Measurements from ENCODE around the gene REV1.

REV1 gene

DNA sequence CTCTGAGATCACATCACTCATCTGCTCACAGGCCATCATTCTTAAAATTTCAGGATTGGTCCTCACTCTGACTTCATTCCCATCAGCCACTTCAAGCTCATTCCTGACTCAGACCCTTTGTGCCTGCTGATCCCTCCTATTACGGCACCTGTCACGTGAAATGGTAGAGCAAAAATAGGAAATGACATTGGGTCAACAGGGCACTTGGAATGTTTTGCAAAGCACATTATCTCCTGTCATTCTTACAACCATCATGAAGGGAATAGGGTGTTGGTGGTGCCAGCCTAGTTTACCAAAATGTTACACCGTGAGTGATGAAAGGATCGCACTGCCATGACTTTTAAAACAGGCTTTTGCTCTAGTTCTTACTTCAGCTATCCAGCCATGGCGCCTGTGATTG, 91.5 kb downstream of the REV1 start:
- Histone ChIP-seq H3K4me2 (ENCODE audit: insufficient read depth, low read length) (no peak overlapping the region), H3K27ac (ENCODE audit: low read length) (no peak overlapping the region), H4K20me1 (ENCODE audit: insufficient read depth, low read length) (no peaks in the 10 kb centered on the region), H3K79me2 (ENCODE audit: insufficient read depth, low read length) (no peaks in the 10 kb centered on the region), H3K27me3 (ENCODE audit: insufficient read depth, low read length, poor library complexity) (no peaks in the 10 kb centered on the region), H3K4me1 (ENCODE audit: insufficient read depth, low read length) (no peaks in the 10 kb centered on the region), H3K9ac (ENCODE audit: low read depth, low read length) (no peak overlapping the region), H3K4me3 (ENCODE audit: low read depth in 1 of 2, low read length in 2 of 2) (no peak overlapping the region), H2AFZ (ENCODE audit: low read depth, low read length) (no peak overlapping the region), H3K36me3 (ENCODE audit: insufficient read depth, low read length) (peaks cover 98% of the 10 kb centered on the region), H3K9me3 (ENCODE audit: insufficient read depth, low read length, severe bottlenecking) (no peaks in the 10 kb centered on the region)
- no peak for DNase-seq
- TF ChIP-seq EZH2 (IDR thresholded peaks at IDR 0.05; ENCODE audit: borderline replicate concordance, low read depth, low read length, severe bottlenecking) = no peak
- TF ChIP-seq, protein P1, sequence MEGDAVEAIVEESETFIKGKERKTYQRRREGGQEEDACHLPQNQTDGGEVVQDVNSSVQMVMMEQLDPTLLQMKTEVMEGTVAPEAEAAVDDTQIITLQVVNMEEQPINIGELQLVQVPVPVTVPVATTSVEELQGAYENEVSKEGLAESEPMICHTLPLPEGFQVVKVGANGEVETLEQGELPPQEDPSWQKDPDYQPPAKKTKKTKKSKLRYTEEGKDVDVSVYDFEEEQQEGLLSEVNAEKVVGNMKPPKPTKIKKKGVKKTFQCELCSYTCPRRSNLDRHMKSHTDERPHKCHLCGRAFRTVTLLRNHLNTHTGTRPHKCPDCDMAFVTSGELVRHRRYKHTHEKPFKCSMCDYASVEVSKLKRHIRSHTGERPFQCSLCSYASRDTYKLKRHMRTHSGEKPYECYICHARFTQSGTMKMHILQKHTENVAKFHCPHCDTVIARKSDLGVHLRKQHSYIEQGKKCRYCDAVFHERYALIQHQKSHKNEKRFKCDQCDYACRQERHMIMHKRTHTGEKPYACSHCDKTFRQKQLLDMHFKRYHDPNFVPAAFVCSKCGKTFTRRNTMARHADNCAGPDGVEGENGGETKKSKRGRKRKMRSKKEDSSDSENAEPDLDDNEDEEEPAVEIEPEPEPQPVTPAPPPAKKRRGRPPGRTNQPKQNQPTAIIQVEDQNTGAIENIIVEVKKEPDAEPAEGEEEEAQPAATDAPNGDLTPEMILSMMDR (IDR thresholded peaks at IDR 0.05; ENCODE audit: borderline replicate concordance, extremely low read depth, low read length, poor library complexity, severe bottlenecking) = no peak
- no peak for ATAC-seq (ENCODE audit: insufficient read depth, low read depth)

DNA sequence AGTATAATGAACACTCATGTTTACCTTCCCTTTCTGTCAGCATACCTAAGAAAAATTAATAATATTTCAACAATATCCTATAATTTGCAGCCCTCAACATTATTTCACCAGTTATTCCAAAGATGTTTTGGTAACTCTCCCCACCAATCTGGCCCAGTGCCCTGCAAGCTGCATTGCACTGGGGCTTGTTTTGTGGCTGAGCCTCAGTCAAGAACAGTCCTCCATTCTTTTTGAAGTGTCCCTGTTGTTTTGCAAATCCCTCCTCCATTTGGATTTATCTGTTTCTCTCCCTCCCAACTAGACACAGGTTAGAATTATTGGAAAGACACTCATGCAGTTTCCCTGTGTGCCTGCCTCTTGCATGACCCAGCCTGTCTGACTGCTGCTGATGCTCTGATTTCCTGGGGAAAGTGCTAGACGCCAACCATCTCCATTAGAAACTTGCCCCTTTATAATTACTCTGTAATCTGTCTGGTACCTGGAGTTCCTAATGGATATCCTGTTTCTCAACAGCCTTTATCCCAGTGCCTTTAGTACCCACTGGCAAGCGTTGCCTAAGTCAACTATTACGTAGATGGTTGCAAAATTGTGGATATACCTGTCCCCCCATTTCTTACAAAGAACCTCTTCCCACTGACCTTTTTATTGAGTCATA, 92.4 kb downstream of the REV1 start:
- H3K79me2 ChIP-seq (ENCODE audit: insufficient read depth, low read length) = no peaks in the 10 kb centered on the region
- H3K4me3 ChIP-seq (ENCODE audit: low read depth in 1 of 2, low read length in 2 of 2) = no peak overlapping the region
- H3K4me1 ChIP-seq (ENCODE audit: insufficient read depth, low read length) = no peaks in the 10 kb centered on the region
- H3K9ac ChIP-seq (ENCODE audit: low read depth, low read length) = no peak overlapping the region
- no peaks in the 10 kb centered on the region for H3K27me3 ChIP-seq (ENCODE audit: insufficient read depth, low read length, poor library complexity)
- H3K9me3 ChIP-seq (ENCODE audit: insufficient read depth, low read length, severe bottlenecking) = no peaks in the 10 kb centered on the region
- no peak for DNase-seq
- H3K4me2 ChIP-seq (ENCODE audit: insufficient read depth, low read length) = no peak overlapping the region
- H3K27ac ChIP-seq (ENCODE audit: low read length) = no peak overlapping the region
- ATAC-seq (ENCODE audit: insufficient read depth, low read depth) = no peak
- peaks cover 98% of the 10 kb centered on the region for H3K36me3 ChIP-seq (ENCODE audit: insufficient read depth, low read length)
- H4K20me1 ChIP-seq (ENCODE audit: insufficient read depth, low read length) = no peaks in the 10 kb centered on the region
- H2AFZ ChIP-seq (ENCODE audit: low read depth, low read length) = no peak overlapping the region
- TF ChIP-seq, protein P1 (IDR thresholded peaks at IDR 0.05; ENCODE audit: borderline replicate concordance, extremely low read depth, low read length, poor library complexity, severe bottlenecking) = no peak
- no peak for TF ChIP-seq EZH2 (IDR thresholded peaks at IDR 0.05; ENCODE audit: borderline replicate concordance, low read depth, low read length, severe bottlenecking)

DNA sequence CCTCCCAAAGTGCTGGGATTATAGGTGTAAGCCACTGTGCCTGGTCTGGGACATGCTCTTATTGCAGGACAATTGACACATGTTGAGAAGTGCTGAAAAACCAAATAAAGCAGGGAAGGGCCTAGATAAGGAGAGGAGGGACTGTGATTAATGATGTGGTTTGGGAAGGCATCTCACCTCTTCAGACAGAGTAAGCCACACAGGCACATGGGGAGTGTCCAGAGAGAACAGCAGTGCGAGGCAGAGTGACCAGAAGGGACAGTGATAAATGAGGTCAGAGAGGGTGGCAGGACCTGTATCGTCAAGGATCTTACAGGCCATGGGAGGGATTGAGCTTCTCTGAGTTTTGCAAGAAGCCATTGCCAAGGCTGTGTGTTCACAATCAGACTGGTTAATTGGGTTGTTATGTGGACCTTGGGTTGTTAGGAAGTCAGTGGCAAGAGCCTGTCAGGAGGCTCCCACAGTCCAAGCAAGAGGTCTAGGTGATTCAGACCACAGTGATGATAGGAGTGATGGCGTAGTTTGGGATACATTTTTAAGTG, 94.2 kb downstream of the REV1 start:
- no peak overlapping the region for H3K4me3 ChIP-seq (ENCODE audit: low read depth in 1 of 2, low read length in 2 of 2)
- TF ChIP-seq, protein P1 (IDR thresholded peaks at IDR 0.05; ENCODE audit: borderline replicate concordance, extremely low read depth, low read length, poor library complexity, severe bottlenecking) = no peak
- no peak for TF ChIP-seq EZH2 (IDR thresholded peaks at IDR 0.05; ENCODE audit: borderline replicate concordance, low read depth, low read length, severe bottlenecking)
- no peak for DNase-seq
- H3K9me3 ChIP-seq (ENCODE audit: insufficient read depth, low read length, severe bottlenecking) = no peaks in the 10 kb centered on the region
- H3K79me2 ChIP-seq (ENCODE audit: insufficient read depth, low read length) = no peaks in the 10 kb centered on the region
- H3K36me3 ChIP-seq (ENCODE audit: insufficient read depth, low read length) = peaks cover 100% of the 10 kb centered on the region
- H3K4me1 ChIP-seq (ENCODE audit: insufficient read depth, low read length) = no peaks in the 10 kb centered on the region
- H3K9ac ChIP-seq (ENCODE audit: low read depth, low read length) = no peak overlapping the region
- H3K27me3 ChIP-seq (ENCODE audit: insufficient read depth, low read length, poor library complexity) = no peaks in the 10 kb centered on the region
- no peak overlapping the region for H3K4me2 ChIP-seq (ENCODE audit: insufficient read depth, low read length)
- no peak overlapping the region for H2AFZ ChIP-seq (ENCODE audit: low read depth, low read length)
- no peak for ATAC-seq (ENCODE audit: insufficient read depth, low read depth)
- no peaks in the 10 kb centered on the region for H4K20me1 ChIP-seq (ENCODE audit: insufficient read depth, low read length)
- no peak overlapping the region for H3K27ac ChIP-seq (ENCODE audit: low read length)
